Measurements from ENCODE around the gene NTNG2. TPM values are rescaled to one million over a fixed set of nuclear protein-coding genes. Genes with fewer than 3 reads are reported as not detected.
A peak's percentile ranks its signal among the peaks of the same experiment; 100 is the strongest.

Gene NTNG2
- total RNA-seq, 4 donors from 2014 or later = 0.10 to 1.0 (median 0.29) TPM

DNA sequence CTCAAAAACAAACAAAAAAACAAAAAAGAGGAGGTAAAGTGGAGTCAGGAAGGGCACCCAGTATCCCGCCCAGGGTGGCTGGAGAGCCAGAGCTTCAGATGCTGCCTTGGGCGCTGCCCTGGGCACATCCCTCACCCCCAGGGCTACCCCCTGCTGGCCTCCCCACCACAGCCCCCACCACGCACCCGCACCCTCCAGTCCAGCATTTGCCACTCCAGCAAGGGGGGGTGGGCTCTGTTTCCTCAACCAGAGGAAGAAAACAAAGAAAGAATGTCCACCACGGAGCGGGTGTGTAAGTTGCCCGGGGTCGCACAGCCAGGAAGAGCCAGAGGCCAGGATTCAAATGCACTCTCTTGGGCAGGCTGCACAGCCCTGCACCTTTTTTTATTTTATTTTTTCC is 86.1 kb downstream of the NTNG2 start:
- intact Hi-C loops (cut with DNase I; ENCODE audit: low total_unique reads) = no loop called here
- TF ChIP-seq, protein P1, sequence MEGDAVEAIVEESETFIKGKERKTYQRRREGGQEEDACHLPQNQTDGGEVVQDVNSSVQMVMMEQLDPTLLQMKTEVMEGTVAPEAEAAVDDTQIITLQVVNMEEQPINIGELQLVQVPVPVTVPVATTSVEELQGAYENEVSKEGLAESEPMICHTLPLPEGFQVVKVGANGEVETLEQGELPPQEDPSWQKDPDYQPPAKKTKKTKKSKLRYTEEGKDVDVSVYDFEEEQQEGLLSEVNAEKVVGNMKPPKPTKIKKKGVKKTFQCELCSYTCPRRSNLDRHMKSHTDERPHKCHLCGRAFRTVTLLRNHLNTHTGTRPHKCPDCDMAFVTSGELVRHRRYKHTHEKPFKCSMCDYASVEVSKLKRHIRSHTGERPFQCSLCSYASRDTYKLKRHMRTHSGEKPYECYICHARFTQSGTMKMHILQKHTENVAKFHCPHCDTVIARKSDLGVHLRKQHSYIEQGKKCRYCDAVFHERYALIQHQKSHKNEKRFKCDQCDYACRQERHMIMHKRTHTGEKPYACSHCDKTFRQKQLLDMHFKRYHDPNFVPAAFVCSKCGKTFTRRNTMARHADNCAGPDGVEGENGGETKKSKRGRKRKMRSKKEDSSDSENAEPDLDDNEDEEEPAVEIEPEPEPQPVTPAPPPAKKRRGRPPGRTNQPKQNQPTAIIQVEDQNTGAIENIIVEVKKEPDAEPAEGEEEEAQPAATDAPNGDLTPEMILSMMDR (IDR thresholded peaks at IDR 0.05) = no peak
- TF ChIP-seq POLR2A (IDR thresholded peaks at IDR 0.05) = no peak

DNA sequence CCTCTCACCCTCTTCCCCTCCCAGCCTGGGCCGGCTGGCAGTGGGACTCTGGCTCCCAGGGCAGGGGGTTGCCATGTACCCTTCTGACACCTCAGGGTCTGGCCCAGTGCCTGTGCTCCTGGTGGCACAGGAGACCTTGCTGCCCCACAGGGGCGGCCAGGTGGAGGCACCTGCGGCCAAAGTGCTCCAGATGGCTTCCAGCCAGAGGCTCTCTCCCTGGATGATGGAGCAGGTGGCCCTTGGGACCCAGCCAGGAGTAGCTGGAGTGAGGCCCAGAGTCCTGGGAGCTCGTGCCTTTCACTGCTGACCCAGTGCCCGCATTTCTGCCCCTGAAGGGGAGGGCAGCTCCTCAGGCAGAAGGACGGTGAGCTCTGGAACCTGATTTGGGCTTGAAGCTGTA is 87.3 kb downstream of the NTNG2 start:
- WGBS, 2 donors = 70 to 78% methylated on average over 5 to 6 of the region's 6 CpGs
- DNase-seq (ENCODE audit: low spot score in 2 of 2) = no peak
- intact Hi-C loops (cut with DNase I; ENCODE audit: low total_unique reads) = no loop called here
- no peak overlapping the region for H3K4me3 ChIP-seq (ENCODE audit: low read depth, poor library complexity, severe bottlenecking)
- TF ChIP-seq, protein P1 (IDR thresholded peaks at IDR 0.05) = no peak
- TF ChIP-seq POLR2A (IDR thresholded peaks at IDR 0.05) = no peak

More for the DNA sequence above, 86.1 kb downstream of the NTNG2 start:
- WGBS, 2 donors = 73 to 77% methylated on average over 8 of the region's 8 CpGs
- no peak for DNase-seq (ENCODE audit: low spot score in 2 of 2)
- no peak overlapping the region for H3K4me3 ChIP-seq (ENCODE audit: low read depth, poor library complexity, severe bottlenecking)

DNA sequence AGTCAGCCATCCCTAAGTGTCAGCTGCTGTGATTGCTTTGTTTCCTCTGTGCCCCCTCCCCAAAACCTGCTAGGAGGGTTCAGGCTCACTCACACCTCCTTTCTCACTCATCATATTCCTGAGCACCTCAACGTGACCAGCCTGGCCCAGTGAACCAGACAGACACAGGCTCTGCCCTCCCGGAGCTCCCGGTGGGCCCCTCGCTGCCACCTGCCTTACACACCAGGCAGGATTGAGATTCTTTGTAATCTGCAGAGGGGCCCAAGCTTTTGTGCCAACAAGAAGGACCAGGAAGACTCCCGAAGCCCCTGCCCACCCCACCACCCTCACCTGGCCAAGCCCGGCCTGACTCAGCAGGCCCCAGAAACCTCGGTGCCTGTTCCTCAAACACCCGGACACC is 87.8 kb downstream of the NTNG2 start:
- DNase-seq (ENCODE audit: low spot score in 2 of 2) = no peak
- TF ChIP-seq, protein P1 (IDR thresholded peaks at IDR 0.05) = no peak
- TF ChIP-seq POLR2A (IDR thresholded peaks at IDR 0.05) = no peak
- H3K4me3 ChIP-seq (ENCODE audit: low read depth, poor library complexity, severe bottlenecking) = no peak overlapping the region
- WGBS, 2 donors = 87 to 89% methylated on average over 8 of the region's 8 CpGs
- intact Hi-C loops (cut with DNase I; ENCODE audit: low total_unique reads) = loop anchor here (5.0 kb wide), 1 partner anchor 487 kb away; no protein-coding TSS in a partner anchor

DNA sequence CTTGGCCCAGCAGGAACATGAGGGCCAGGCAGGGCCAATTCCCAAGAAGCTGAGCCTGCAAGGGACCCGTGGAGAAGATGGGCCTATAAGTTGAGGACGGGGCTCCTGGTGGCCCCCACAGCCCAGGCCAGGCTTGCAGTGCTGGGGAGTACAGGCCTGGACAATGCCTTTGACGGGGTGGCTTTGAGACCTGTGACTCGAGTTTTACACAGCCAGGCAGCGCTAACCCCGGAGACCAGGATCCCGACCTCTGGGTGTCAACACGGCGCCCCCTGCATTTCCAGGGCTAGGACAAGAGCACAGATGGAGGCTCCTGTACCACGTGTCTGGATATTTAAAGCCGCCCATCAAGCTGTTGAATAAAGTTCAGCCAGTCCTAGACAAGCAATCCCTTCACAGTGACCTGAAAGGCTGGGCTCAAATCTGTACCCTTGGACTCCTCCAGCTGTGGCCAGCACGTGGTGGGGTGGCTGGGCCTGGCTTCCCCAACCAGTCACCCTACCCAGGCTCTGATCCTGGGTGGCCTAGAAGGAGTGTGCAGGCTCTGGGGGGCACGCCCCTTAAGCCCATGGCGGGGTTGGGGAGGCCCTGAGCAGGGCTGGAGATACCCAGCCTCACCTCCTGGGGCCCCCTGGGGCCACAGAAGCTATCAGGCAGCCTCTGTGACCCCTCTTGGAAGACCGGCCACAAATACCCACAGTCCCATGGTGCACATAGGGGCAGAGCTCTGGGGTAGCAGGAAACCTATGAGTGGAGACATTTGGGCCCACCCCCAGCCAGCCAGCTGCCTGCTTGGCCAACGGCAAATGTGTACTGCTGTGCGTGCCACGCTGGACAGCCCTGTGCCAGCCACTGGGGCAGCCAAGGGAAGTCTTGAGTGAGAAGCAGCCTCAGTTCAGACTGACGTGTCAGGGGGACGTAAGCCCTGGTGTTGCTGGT is 88.7 kb downstream of the NTNG2 start:
- no peak overlapping the region for H3K4me3 ChIP-seq (ENCODE audit: low read depth, poor library complexity, severe bottlenecking)
- no peak for TF ChIP-seq POLR2A (IDR thresholded peaks at IDR 0.05)
- TF ChIP-seq, protein P1 (IDR thresholded peaks at IDR 0.05) = no peak
- 91 to 94% methylated on average over 12 to 14 of the region's 20 CpGs for WGBS, 2 donors
- no peak for DNase-seq (ENCODE audit: low spot score in 2 of 2)
- intact Hi-C loops (cut with DNase I; ENCODE audit: low total_unique reads) = loop anchor here (5.0 kb wide), 1 partner anchor 488 kb away; no protein-coding TSS in a partner anchor

DNA sequence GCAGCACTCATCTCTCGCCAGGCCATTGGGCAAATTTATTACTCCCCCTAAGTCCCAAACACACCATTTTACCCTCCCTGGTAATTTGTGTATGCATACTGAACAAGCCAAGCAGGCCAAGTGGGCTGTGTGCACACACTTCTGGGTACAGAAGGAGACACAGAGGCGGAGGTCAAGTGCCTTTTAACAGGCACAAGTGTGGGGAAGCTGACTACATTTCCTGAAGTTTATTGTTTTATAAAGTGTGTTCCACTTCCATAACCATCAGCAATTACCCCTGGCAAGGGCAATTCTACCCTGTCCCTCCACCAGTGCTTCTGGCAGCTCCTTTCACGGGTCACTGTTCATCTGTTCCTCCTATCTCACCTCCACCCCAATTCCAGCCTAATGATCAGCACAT is 99.0 kb downstream of the NTNG2 start:
- DNase-seq (ENCODE audit: low spot score in 2 of 2) = peak in 1 of 2 donors; percentile 39
- H3K4me3 ChIP-seq (ENCODE audit: low read depth, poor library complexity, severe bottlenecking) = no peak overlapping the region
- intact Hi-C loops (cut with DNase I; ENCODE audit: low total_unique reads) = no loop called here
- no peak for TF ChIP-seq POLR2A (IDR thresholded peaks at IDR 0.05)
- TF ChIP-seq, protein P1 (IDR thresholded peaks at IDR 0.05) = no peak
- WGBS, 2 donors = 75 to 84% methylated on average over 3 of the region's 3 CpGs
